SK-N-SH (cell line): ENCODE data around the gene RASAL2. TPM values are rescaled to one million over a fixed set of nuclear protein-coding genes. Genes with fewer than 3 reads are reported as not detected.

Experiments used
- CTCF ChIA-PET: fragments of 300-600, 350-600 bp; formaldehyde crosslinking; extraction: SDS; loops from one replicate; lab custom pipeline; 2021; lab: Yijun Ruan, JAX
- POLR2A ChIA-PET: fragments of 350-600 bp; sonication (Branson Sonifier 250); formaldehyde crosslinking; extraction: SDS; loops from one replicate; lab custom pipeline; 2020; ENCODE audit warnings: antibody characterized with exemption, inconsistent platforms; lab: Yijun Ruan, JAX
- DNase-seq: peaks from one replicate; pipeline ENCODE4 v3.0.0; 2012
- H2AFZ ChIP-seq: fragments of 200-600 bp; sonication (generic); 2 replicates; pipeline ENCODE4 v1.8.1; 2016; ENCODE audit warnings: antibody characterized with exemption, mild to moderate bottlenecking, low read depth
- H3F3A ChIP-seq: fragments of 200-600 bp; sonication (generic); replicated peaks from 2 replicates; pipeline ENCODE3; 2016; ENCODE audit warnings: antibody characterized with exemption, mild to moderate bottlenecking; ENCODE audit not compliant: insufficient read depth
- H3K27ac ChIP-seq, 2 experiments: fragments of 200-500 bp in 1 of 2; fragments of 200-600 bp in 1 of 2; sonication (Bioruptor generic) in 1 of 2; sonication (generic), shearing (Covaris generic) in 1 of 2; 2 replicates each; pipeline versions ENCODE4 v1.5.1 to v1.6.1; 2014 to 2016; ENCODE audit warnings: low read depth in 2 of 2, inconsistent platforms in 1 of 2, low read length in 1 of 2, mild to moderate bottlenecking in 1 of 2, mixed read lengths in 1 of 2
- H3K27me3 ChIP-seq: fragments of 200-600 bp; sonication (generic), shearing (Covaris generic); 2 replicates; pipeline ENCODE4 v1.6.1; 2016; ENCODE audit warnings: mixed run types; ENCODE audit not compliant: insufficient read depth
- H3K36me3 ChIP-seq, 2 experiments: fragments of 200-500 bp in 1 of 2; fragments of 200-600 bp in 1 of 2; sonication (Bioruptor generic) in 1 of 2; sonication (generic) in 1 of 2; replicated peaks in 1 of 2; 2 replicates each; pipeline versions ENCODE3 to v1.5.1; 2014 to 2016; ENCODE audit warnings: low read length in 1 of 2, mild to moderate bottlenecking in 1 of 2; ENCODE audit not compliant: insufficient read depth in 2 of 2, control insufficient read depth in 1 of 2
- H3K4me1 ChIP-seq, 2 experiments: fragments of 200-500 bp in 1 of 2; fragments of 200-600 bp in 1 of 2; sonication (Bioruptor generic) in 1 of 2; sonication (generic), shearing (Covaris generic) in 1 of 2; 2 replicates each; pipeline versions ENCODE4 v1.5.1 to v1.6.1; 2014 to 2016; ENCODE audit warnings: low read depth in 1 of 2, low read length in 1 of 2, mixed run types in 1 of 2; ENCODE audit not compliant: insufficient read depth in 2 of 2, control insufficient read depth in 1 of 2
- H3K4me2 ChIP-seq: fragments of 200-600 bp; sonication (generic), shearing (Covaris generic); 2 replicates; pipeline ENCODE4 v1.6.1; 2017; ENCODE audit warnings: mixed run types
- H3K4me3 ChIP-seq, 2 experiments: fragments of 200-500 bp in 1 of 2; fragments of 200-600 bp in 1 of 2; sonication (Bioruptor generic) in 1 of 2; sonication (generic), shearing (Covaris generic) in 1 of 2; 2 replicates each; pipeline versions ENCODE4 v1.5.1 to v1.8.1; 2014 to 2016; ENCODE audit warnings: low read depth in 2 of 2, inconsistent platforms in 1 of 2, low read length in 1 of 2, mild to moderate bottlenecking in 1 of 2, mixed read lengths in 1 of 2, moderate library complexity in 1 of 2
- H3K79me2 ChIP-seq: fragments of 200-600 bp; sonication (generic); 2 replicates; pipeline ENCODE4 v1.8.1; 2017; ENCODE audit warnings: mild to moderate bottlenecking; ENCODE audit not compliant: insufficient read depth
- H3K9ac ChIP-seq: fragments of 200-600 bp; sonication (generic); 2 replicates; pipeline ENCODE4 v1.6.1; 2017; ENCODE audit warnings: mixed run types
- H3K9me2 ChIP-seq: fragments of 200-600 bp; sonication (generic); 2 replicates; pipeline ENCODE4 v1.6.1; 2017; ENCODE audit warnings: mixed run types
- H3K9me3 ChIP-seq: fragments of 200-600 bp; sonication (generic); 2 replicates; pipeline ENCODE4 v1.6.1; 2017; ENCODE audit warnings: mixed run types, mild to moderate bottlenecking, moderate library complexity
- H4K20me1 ChIP-seq: fragments of 200-600 bp; sonication (generic); 2 replicates; pipeline ENCODE4 v1.6.1; 2017; ENCODE audit warnings: mild to moderate bottlenecking, mixed run types; ENCODE audit not compliant: insufficient read depth
- GATA2 ChIP-seq: sonication (generic); formaldehyde crosslinking; IDR thresholded peaks from 2 replicates; pipeline ENCODE4 v1.5.0; 2020; ENCODE audit warnings: mild to moderate bottlenecking, missing genetic modification reagents
- JUND ChIP-seq: IDR thresholded peaks from 2 replicates; pipeline ENCODE4 v1.4.0; 2012
- MXI1 ChIP-seq: IDR thresholded peaks from 2 replicates; pipeline ENCODE4 v1.6.1; 2012; ENCODE audit warnings: mild to moderate bottlenecking, low read depth, low read length, improper control_type of control experiment
- PBX3 ChIP-seq: IDR thresholded peaks from 2 replicates; pipeline ENCODE4; 2012
- RAD21 ChIP-seq: IDR thresholded peaks from 2 replicates; pipeline ENCODE4 v1.6.1; 2012; ENCODE audit warnings: mild to moderate bottlenecking, low read length
- RCOR1 ChIP-seq: fragments of 150-350 bp; IDR thresholded peaks from 2 replicates; pipeline ENCODE4 v1.6.1; 2017; ENCODE audit warnings: antibody characterized with exemption, low read length
- RXRA ChIP-seq: IDR thresholded peaks from 2 replicates; pipeline ENCODE4 v1.4.0; 2012; ENCODE audit warnings: low read depth, mild to moderate bottlenecking, borderline replicate concordance
- TCF12 ChIP-seq: IDR thresholded peaks from 2 replicates; pipeline ENCODE4 v1.4.0; 2012
- WGBS: methylation state at CpG from one replicate; pipeline ENCODE4 v1.1.6; 2017; ENCODE audit warnings: low lambda C conversion rate; 5-methylcytosine and 5-hydroxymethylcytosine counted together
- polyA plus RNA-seq, 3 experiments: library from polyadenylated mRNA; depleted of rRNA; stranded (reverse); fragments of >200 nt; gene quantifications; 2 replicates each; pipeline ENCODE4 v1.2.3, GENCODE V29; 2012

The RASAL2 gene
- polyA plus RNA-seq, 1 of the 3 experiments (the other 2 are of a cell fraction): 6.9 TPM

- no peaks in the 10 kb centered on the region for H3K9me3 ChIP-seq
- ChIA-PET POLR2A (no interaction called here), CTCF (no interaction called here)
- no peaks in the 10 kb centered on the region for H3K9me2 ChIP-seq
- H3K27me3 ChIP-seq: no peaks in the 10 kb centered on the region
- WGBS: 33% methylated on average over 3 of the region's 3 CpGs
- peak; percentile 55 for DNase-seq
- peak overlapping the region; percentile 69 for H3K4me2 ChIP-seq
- 0 out of 2 replicates have a peak overlapping the region, but pooled peaks have one; percentile 11 for H2AFZ ChIP-seq
- no peaks in the 10 kb centered on the region for H3F3A ChIP-seq
- H3K9ac ChIP-seq: no peak overlapping the region
- H3K36me3 ChIP-seq: no peaks in the 10 kb centered on the region
- H3K27ac ChIP-seq: peak overlapping the region; percentile 31 to 71
- peaks cover 16% of the 10 kb centered on the region for H4K20me1 ChIP-seq
- H3K79me2 ChIP-seq: peaks cover 87% of the 10 kb centered on the region
- H3K4me3 ChIP-seq: peak overlapping the region in 1 of 2 experiments; percentile 21; a peak in 1 of 4 replicates
- TF ChIP-seq RCOR1 (peak; percentile 32; the same call in 1 of the 2 replicates), JUND (no peak), RXRA (no peak), GATA2 (CRISPR knock-in tag) (peak; percentile 39; the same call in 1 of the 2 replicates)
- peaks cover 22 to 28% of the 10 kb centered on the region in 2 experiments for H3K4me1 ChIP-seq
Observed at GRCh38 chr1:178098262-178098661, 4.4 kb downstream of the RASAL2 start.

DNA sequence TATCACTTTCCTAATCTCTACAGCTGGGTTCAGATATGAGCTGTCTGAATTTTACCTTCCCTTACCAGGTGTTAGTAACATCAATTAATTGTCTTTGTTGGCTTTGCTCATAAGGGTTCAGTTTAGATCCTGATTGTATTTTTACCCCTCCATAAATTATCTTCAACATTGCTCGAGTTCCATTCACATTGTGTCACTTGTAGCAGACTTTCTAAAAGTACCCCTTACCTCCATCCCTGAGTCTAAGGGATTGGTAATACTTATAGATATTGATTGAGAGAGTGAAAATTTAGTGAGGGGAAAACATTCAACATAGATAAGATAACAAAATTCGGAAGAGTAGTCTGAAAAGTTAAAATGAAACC is 7.3 kb downstream of the RASAL2 start:
- H3K4me2 ChIP-seq: no peak overlapping the region
- no peaks in the 10 kb centered on the region for H3K36me3 ChIP-seq

DNA sequence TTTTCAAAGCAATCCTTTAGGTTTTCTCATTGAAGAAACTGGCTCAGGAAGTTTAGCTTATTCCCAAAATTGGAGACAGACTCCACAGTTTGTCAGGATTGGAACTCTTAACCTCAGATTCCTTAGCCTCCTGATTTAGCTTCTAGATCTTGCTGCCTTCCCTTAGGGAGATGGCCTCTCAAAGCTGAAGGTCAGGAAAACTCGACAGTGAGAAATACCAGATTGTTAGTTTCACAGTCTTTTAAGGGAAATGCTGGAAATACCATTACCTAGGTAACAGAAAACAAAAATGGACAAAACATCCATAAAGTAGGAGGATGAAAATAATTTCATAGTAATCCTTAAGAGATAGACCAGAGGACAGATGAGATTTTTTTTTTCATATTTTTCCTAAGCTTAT is 7.8 kb downstream of the RASAL2 start:
- WGBS: 70% methylated on average over 1 of the region's 1 CpG

More for the DNA sequence above, 7.3 kb downstream of the RASAL2 start:
- Histone ChIP-seq H3K9me3 (no peaks in the 10 kb centered on the region), H3K27me3 (no peaks in the 10 kb centered on the region), H3F3A (no peaks in the 10 kb centered on the region), H3K4me3 (no peak overlapping the region), H3K9me2 (no peaks in the 10 kb centered on the region), H3K9ac (peak overlapping the region; percentile 8; the same call in 1 of the 2 replicates), H3K79me2 (peaks cover 96% of the 10 kb centered on the region), H3K27ac (peak overlapping the region; percentile 33 to 80; a peak in 2 of 4 replicates), H3K4me1 (peaks cover 14 to 22% of the 10 kb centered on the region in 2 experiments), H4K20me1 (peaks cover 16% of the 10 kb centered on the region), H2AFZ (no peak overlapping the region; the same call in 1 of the 2 replicates)
- WGBS: 73% methylated on average over 2 of the region's 2 CpGs
- ChIA-PET CTCF (interaction anchor here (0.7 to 1.2 kb wide), 3 partner anchors 8 to 70 kb away, joined by 3 read pairs; partner anchors contain the start of gene RASAL2), POLR2A (no interaction called here)
- TF ChIP-seq MXI1: no peak
- no peak for TF ChIP-seq PBX3
- TF ChIP-seq TCF12: no peak
- no peak for DNase-seq

More for the DNA sequence above, 7.8 kb downstream of the RASAL2 start:
- Histone ChIP-seq H3K4me2 (no peak overlapping the region), H3K9me2 (no peaks in the 10 kb centered on the region), H3K9me3 (no peaks in the 10 kb centered on the region)
- POLR2A ChIA-PET: no interaction called here
- CTCF ChIA-PET: interaction anchor here (1.0 to 1.2 kb wide), 2 partner anchors 8 to 70 kb away, joined by 3 read pairs; partner anchors contain the start of gene RASAL2
- TF ChIP-seq RAD21 (no peak), TCF12 (0 out of 2 replicates have a peak, but pooled peaks have one; percentile 34)
- TF ChIP-seq, all 33 proteins: peak for 1
- Histone ChIP-seq H3K9ac (peak overlapping the region; percentile 8; the same call in 1 of the 2 replicates), H3K36me3 (no peaks in the 10 kb centered on the region), H3K27me3 (no peaks in the 10 kb centered on the region), H2AFZ (no peak overlapping the region; the same call in 1 of the 2 replicates), H3K4me1 (peaks cover 14 to 22% of the 10 kb centered on the region in 2 experiments), H3K4me3 (no peak overlapping the region), H3K27ac (peak overlapping the region; percentile 33 to 80; a peak in 2 of 4 replicates), H3K79me2 (peaks cover 96% of the 10 kb centered on the region), H3F3A (no peaks in the 10 kb centered on the region), H4K20me1 (peaks cover 14% of the 10 kb centered on the region)
- DNase-seq: no peak
